Lung (tissue), 12 donors: ENCODE data around the gene EVI5L. TPM values are rescaled to one million over a fixed set of nuclear protein-coding genes. Genes with fewer than 3 reads are reported as not detected.

ENCODE experiments used
- ATAC-seq: fragments of 200-7000 bp; cut with Tn5 transposase; one replicate; pipeline ENCODE4 v1.9.1; 2020; ENCODE audit warnings: moderate number of reproducible peaks; ENCODE audit not compliant: insufficient read depth, low FRiP score
- DNase-seq, 3 donors: peaks; one replicate each; pipeline ENCODE4 v3.0.0-alpha.2; 2013 to 2017
- H3K27ac ChIP-seq, 2 donors: one replicate each; pipeline ENCODE4 v1.5.1; 2013; ENCODE audit warnings: mild to moderate bottlenecking in 2 of 2, moderate library complexity in 2 of 2, control low read depth in 1 of 2, inconsistent platforms in 1 of 2, low read depth in 1 of 2, low read length in 1 of 2
- H3K27me3 ChIP-seq, 3 donors: one replicate each; pipeline ENCODE4 v1.5.1; 2013; ENCODE audit warnings: low read length in 2 of 3; ENCODE audit not compliant: control insufficient read depth in 3 of 3, insufficient read depth in 3 of 3
- H3K36me3 ChIP-seq, 4 donors: one replicate each; pipeline ENCODE4 v1.5.1; 2013; ENCODE audit warnings: low read length in 4 of 4, mild to moderate bottlenecking in 1 of 4, moderate library complexity in 1 of 4; ENCODE audit not compliant: control insufficient read depth in 4 of 4, insufficient read depth in 4 of 4
- H3K4me1 ChIP-seq, 5 donors: one replicate each; pipeline ENCODE4 v1.5.1; 2013; ENCODE audit warnings: low read length in 5 of 5, mild to moderate bottlenecking in 2 of 5, moderate library complexity in 1 of 5; ENCODE audit not compliant: control insufficient read depth in 5 of 5, insufficient read depth in 5 of 5
- H3K4me3 ChIP-seq: one replicate; pipeline ENCODE4 v1.5.1; 2013; ENCODE audit warnings: mild to moderate bottlenecking, control low read depth, moderate library complexity
- H3K9ac ChIP-seq, 2 donors: one replicate each; pipeline ENCODE4 v1.5.1; 2013; ENCODE audit warnings: low read length in 2 of 2, control low read depth in 1 of 2; ENCODE audit not compliant: insufficient read depth in 1 of 2
- H3K9me3 ChIP-seq, 4 donors: one replicate each; pipeline ENCODE4 v1.5.1; 2013; ENCODE audit warnings: low read length in 3 of 4, mild to moderate bottlenecking in 1 of 4, moderate library complexity in 1 of 4; ENCODE audit not compliant: control insufficient read depth in 4 of 4, insufficient read depth in 3 of 4
- WGBS, 2 donors: extraction: QIAGEN DNeasy Blood & Tissue Kit; methylation state at CpG; one replicate each; pipeline ENCODE4 v1.1.7; 2013; 5-methylcytosine and 5-hydroxymethylcytosine counted together
- polyA plus RNA-seq, 2 donors: library from polyadenylated mRNA; stranded (reverse); fragments of 200-250 nt; gene quantifications; one replicate each; pipeline ENCODE4 v1.2.1, GENCODE V29; 2013
- total RNA-seq, 2 donors: library from RNA; depleted of rRNA in 1 of 2; stranded (reverse); fragments of >200 nt in 1 of 2; gene quantifications; one replicate each; pipeline ENCODE4 v1.2.1, GENCODE V29; 2014 to 2021
- TF ChIP-seq, protein P1 (sequence below): IDR thresholded peaks from 2 replicates; pipeline ENCODE4 v1.5.1; 2012; ENCODE audit warnings: mild to moderate bottlenecking; ENCODE audit errors: control extremely low read depth, extremely low read depth
- donor health status: control.
- donor health status: control.
- donor health status: Bipolar disorder and iron deficiency.
- donor health status: healthy.
- donor health status: DM: yes; HTN: yes; CAD: no.

EVI5L gene
- total and polyA plus RNA-seq, 4 donors = 10.7 to 18.6 (median 12.6) TPM

- H3K36me3 ChIP-seq = peaks cover 0 to 7% (median 2%) of the 10 kb centered on the region in 4 donors
- H3K4me3 ChIP-seq = no peak overlapping the region
- TF ChIP-seq, protein P1, sequence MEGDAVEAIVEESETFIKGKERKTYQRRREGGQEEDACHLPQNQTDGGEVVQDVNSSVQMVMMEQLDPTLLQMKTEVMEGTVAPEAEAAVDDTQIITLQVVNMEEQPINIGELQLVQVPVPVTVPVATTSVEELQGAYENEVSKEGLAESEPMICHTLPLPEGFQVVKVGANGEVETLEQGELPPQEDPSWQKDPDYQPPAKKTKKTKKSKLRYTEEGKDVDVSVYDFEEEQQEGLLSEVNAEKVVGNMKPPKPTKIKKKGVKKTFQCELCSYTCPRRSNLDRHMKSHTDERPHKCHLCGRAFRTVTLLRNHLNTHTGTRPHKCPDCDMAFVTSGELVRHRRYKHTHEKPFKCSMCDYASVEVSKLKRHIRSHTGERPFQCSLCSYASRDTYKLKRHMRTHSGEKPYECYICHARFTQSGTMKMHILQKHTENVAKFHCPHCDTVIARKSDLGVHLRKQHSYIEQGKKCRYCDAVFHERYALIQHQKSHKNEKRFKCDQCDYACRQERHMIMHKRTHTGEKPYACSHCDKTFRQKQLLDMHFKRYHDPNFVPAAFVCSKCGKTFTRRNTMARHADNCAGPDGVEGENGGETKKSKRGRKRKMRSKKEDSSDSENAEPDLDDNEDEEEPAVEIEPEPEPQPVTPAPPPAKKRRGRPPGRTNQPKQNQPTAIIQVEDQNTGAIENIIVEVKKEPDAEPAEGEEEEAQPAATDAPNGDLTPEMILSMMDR = no peak
- DNase-seq (no peak), ATAC-seq (no peak)
- H3K27ac ChIP-seq = no peak overlapping the region
- no peak overlapping the region for H3K9ac ChIP-seq
- peaks cover 0 to 6% (median 2%) of the 10 kb centered on the region in 5 donors for H3K4me1 ChIP-seq
- no peaks in the 10 kb centered on the region for H3K27me3 ChIP-seq
- H3K9me3 ChIP-seq = no peaks in the 10 kb centered on the region
- 92 to 96% methylated on average over 26 of the region's 26 CpGs for WGBS, 2 donors
Observed at GRCh38 chr19:7855426-7856108, 25.5 kb downstream of the EVI5L start.

DNA sequence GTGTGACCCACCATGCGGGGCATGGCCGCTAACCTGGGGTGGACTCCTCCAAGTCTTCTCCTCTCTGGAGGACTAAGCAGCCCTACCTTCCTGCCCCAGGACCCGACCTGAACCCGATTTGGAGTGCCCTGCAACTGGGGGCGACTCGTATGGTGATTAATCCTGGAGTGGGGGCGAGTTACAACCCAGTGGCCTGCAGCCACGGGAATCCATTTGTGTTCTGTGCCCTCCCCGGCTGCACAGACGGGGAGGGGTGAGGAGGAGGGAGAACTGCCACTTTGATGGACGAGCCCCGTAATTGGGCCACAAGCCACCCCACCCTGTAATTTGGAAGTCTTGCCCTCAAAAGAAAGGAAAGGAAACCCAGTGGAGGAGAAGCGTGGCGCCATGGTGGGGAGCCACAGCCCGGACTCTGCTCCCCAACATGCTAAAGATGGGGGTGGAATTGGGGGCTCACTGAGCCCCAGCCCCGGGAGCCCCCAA lies 26.1 kb downstream of the EVI5L start:
- H3K27me3 ChIP-seq = no peaks in the 10 kb centered on the region
- ATAC-seq = no peak
- TF ChIP-seq, protein P1 = no peak

GRCh38 chr19:7856679-7857663 lies 27.0 kb downstream of the EVI5L start:
- WGBS, 2 donors = 88% methylated on average over 38 of the region's 38 CpGs
- Histone ChIP-seq H3K9me3 (no peaks in the 10 kb centered on the region), H3K4me1 (peaks cover 0 to 15% (median 3%) of the 10 kb centered on the region in 5 donors), H3K27me3 (peaks cover 0 to 3% (median 0%) of the 10 kb centered on the region in 3 donors), H3K36me3 (peaks cover 0 to 7% (median 2%) of the 10 kb centered on the region in 4 donors), H3K4me3 (no peak overlapping the region), H3K9ac (no peak overlapping the region), H3K27ac (no peak overlapping the region)
- DNase-seq (no peak), ATAC-seq (no peak)
- TF ChIP-seq, protein P1 = no peak

More for the DNA sequence above, 26.1 kb downstream of the EVI5L start:
- H3K36me3 ChIP-seq = peaks cover 0 to 7% (median 2%) of the 10 kb centered on the region in 4 donors
- H3K9me3 ChIP-seq = no peaks in the 10 kb centered on the region
- no peak overlapping the region for H3K9ac ChIP-seq
- 91 to 92% methylated on average over 16 of the region's 16 CpGs for WGBS, 2 donors
- H3K4me1 ChIP-seq = peaks cover 0 to 10% (median 2%) of the 10 kb centered on the region in 5 donors
- H3K4me3 ChIP-seq = no peak overlapping the region
- no peak overlapping the region for H3K27ac ChIP-seq
- DNase-seq = no peak
